Sigmoid colon (tissue), 4 donors: ENCODE measurements around the gene CNTLN.

ENCODE experiments used
- POLR2AphosphoS5 ChIP-seq, 4 donors: sonication (generic); formaldehyde crosslinking; IDR thresholded peaks; one replicate each; pipeline ENCODE4 v1.6.1; 2017; ENCODE audit warnings: antibody characterized with exemption in 4 of 4
- TF ChIP-seq, protein P1 (sequence below), 4 experiments: fragments of 450-650 bp in 3 of 4; fragments of 200-600 bp in 1 of 4; IDR thresholded peaks; one replicate each; pipeline ENCODE4 v1.5.1; 2016 to 2019; ENCODE audit warnings: antibody characterized with exemption in 4 of 4, mild to moderate bottlenecking in 3 of 4, moderate library complexity in 2 of 4

GRCh38 chr9:17488662-17489061, 353.8 kb downstream of the CNTLN start:
- TF ChIP-seq, protein P1, sequence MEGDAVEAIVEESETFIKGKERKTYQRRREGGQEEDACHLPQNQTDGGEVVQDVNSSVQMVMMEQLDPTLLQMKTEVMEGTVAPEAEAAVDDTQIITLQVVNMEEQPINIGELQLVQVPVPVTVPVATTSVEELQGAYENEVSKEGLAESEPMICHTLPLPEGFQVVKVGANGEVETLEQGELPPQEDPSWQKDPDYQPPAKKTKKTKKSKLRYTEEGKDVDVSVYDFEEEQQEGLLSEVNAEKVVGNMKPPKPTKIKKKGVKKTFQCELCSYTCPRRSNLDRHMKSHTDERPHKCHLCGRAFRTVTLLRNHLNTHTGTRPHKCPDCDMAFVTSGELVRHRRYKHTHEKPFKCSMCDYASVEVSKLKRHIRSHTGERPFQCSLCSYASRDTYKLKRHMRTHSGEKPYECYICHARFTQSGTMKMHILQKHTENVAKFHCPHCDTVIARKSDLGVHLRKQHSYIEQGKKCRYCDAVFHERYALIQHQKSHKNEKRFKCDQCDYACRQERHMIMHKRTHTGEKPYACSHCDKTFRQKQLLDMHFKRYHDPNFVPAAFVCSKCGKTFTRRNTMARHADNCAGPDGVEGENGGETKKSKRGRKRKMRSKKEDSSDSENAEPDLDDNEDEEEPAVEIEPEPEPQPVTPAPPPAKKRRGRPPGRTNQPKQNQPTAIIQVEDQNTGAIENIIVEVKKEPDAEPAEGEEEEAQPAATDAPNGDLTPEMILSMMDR (IDR thresholded peaks at IDR 0.05): no peak
- TF ChIP-seq POLR2AphosphoS5 (IDR thresholded peaks at IDR 0.05): no peak
